HL-60 (cell line): ENCODE data around the gene CFAP210.

ENCODE experiments used
- GABPA ChIP-seq: IDR thresholded peaks from 2 replicates; pipeline ENCODE4 v1.6.1; 2012; ENCODE audit warnings: low read depth
- TF ChIP-seq, protein P1 (sequence below): IDR thresholded peaks from one replicate; pipeline ENCODE4 v1.5.1; 2011; ENCODE audit warnings: low read length, control low read depth, inconsistent platforms; ENCODE audit not compliant: insufficient read depth
- TF ChIP-seq, protein P2 (sequence below): IDR thresholded peaks from 2 replicates; pipeline ENCODE4 v1.6.1; 2012; ENCODE audit warnings: low read depth; ENCODE audit not compliant: insufficient replicate concordance

DNA sequence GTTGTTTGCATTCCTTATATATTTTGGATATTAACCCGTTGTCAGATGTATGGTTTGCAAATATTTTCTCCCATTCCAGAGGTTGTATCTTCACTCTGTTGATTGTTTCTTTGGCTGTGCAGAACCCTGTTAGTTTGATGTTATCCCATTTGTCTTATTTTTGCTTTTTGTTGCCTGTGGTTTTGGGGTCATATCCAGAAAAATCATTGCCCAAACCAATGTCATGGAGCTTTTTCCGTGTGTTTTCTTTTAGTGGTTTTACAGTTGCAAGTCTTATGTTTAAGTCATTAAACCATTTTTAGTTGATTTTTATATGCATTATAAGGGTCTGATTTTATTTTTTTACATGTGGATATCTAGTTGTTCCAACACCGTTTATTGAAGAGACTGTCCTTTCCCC is 74.3 kb downstream of the CFAP210 start:
- TF ChIP-seq, protein P1, sequence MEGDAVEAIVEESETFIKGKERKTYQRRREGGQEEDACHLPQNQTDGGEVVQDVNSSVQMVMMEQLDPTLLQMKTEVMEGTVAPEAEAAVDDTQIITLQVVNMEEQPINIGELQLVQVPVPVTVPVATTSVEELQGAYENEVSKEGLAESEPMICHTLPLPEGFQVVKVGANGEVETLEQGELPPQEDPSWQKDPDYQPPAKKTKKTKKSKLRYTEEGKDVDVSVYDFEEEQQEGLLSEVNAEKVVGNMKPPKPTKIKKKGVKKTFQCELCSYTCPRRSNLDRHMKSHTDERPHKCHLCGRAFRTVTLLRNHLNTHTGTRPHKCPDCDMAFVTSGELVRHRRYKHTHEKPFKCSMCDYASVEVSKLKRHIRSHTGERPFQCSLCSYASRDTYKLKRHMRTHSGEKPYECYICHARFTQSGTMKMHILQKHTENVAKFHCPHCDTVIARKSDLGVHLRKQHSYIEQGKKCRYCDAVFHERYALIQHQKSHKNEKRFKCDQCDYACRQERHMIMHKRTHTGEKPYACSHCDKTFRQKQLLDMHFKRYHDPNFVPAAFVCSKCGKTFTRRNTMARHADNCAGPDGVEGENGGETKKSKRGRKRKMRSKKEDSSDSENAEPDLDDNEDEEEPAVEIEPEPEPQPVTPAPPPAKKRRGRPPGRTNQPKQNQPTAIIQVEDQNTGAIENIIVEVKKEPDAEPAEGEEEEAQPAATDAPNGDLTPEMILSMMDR = no peak
- TF ChIP-seq GABPA = no peak
- TF ChIP-seq, protein P2, sequence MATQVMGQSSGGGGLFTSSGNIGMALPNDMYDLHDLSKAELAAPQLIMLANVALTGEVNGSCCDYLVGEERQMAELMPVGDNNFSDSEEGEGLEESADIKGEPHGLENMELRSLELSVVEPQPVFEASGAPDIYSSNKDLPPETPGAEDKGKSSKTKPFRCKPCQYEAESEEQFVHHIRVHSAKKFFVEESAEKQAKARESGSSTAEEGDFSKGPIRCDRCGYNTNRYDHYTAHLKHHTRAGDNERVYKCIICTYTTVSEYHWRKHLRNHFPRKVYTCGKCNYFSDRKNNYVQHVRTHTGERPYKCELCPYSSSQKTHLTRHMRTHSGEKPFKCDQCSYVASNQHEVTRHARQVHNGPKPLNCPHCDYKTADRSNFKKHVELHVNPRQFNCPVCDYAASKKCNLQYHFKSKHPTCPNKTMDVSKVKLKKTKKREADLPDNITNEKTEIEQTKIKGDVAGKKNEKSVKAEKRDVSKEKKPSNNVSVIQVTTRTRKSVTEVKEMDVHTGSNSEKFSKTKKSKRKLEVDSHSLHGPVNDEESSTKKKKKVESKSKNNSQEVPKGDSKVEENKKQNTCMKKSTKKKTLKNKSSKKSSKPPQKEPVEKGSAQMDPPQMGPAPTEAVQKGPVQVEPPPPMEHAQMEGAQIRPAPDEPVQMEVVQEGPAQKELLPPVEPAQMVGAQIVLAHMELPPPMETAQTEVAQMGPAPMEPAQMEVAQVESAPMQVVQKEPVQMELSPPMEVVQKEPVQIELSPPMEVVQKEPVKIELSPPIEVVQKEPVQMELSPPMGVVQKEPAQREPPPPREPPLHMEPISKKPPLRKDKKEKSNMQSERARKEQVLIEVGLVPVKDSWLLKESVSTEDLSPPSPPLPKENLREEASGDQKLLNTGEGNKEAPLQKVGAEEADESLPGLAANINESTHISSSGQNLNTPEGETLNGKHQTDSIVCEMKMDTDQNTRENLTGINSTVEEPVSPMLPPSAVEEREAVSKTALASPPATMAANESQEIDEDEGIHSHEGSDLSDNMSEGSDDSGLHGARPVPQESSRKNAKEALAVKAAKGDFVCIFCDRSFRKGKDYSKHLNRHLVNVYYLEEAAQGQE = no peak
